GM21367 (cell line): ENCODE results near the gene AP2A2.

Source experiments
- ATAC-seq: cut with Tn5 transposase; IDR thresholded peaks from one replicate; pipeline ENCODE4 v1.9.1; 2021; ENCODE audit not compliant: unreplicated experiment

The AP2A2 gene

GRCh38 chr11:1038921-1039320 is 113.3 kb downstream of the AP2A2 start:
- no peak for ATAC-seq

GRCh38 chr11:1039481-1040427 is 114.1 kb downstream of the AP2A2 start:
- no peak for ATAC-seq

- no peak for ATAC-seq
Observed at GRCh38 chr11:1040428-1041148, 114.9 kb downstream of the AP2A2 start.

GRCh38 chr11:1041149-1041467 is 115.4 kb downstream of the AP2A2 start:
- no peak for ATAC-seq

- ATAC-seq = no peak
Observed at GRCh38 chr11:1041471-1041870, 115.8 kb downstream of the AP2A2 start.

GRCh38 chr11:1041936-1042608 is 116.4 kb downstream of the AP2A2 start:
- no peak for ATAC-seq

- no peak for ATAC-seq
Observed at GRCh38 chr11:1042626-1043562, 117.2 kb downstream of the AP2A2 start.

- no peak for ATAC-seq
Observed at GRCh38 chr11:1043563-1044096, 118.0 kb downstream of the AP2A2 start.

- ATAC-seq = no peak
Observed at GRCh38 chr11:1044160-1044559, 118.5 kb downstream of the AP2A2 start.

GRCh38 chr11:1047595-1048156 is 122.0 kb downstream of the AP2A2 start:
- no peak for ATAC-seq

- ATAC-seq = no peak
Observed at GRCh38 chr11:1048375-1049070, 122.9 kb downstream of the AP2A2 start.

- no peak for ATAC-seq
Observed at GRCh38 chr11:1049071-1049405, 123.4 kb downstream of the AP2A2 start.

- no peak for ATAC-seq
Observed at GRCh38 chr11:1049431-1049891, 123.8 kb downstream of the AP2A2 start.

- ATAC-seq = no peak
Observed at GRCh38 chr11:1049911-1050580, 124.4 kb downstream of the AP2A2 start.

- no peak for ATAC-seq
Observed at GRCh38 chr11:1050581-1051355, 125.1 kb downstream of the AP2A2 start.

- no peak for ATAC-seq
Observed at GRCh38 chr11:1051356-1052132, 125.9 kb downstream of the AP2A2 start.
